ENCODE results near the gene CARS2.
"Not testable (repeated sequence)": the region's sequence is repeated elsewhere in the genome, so short reads cannot be mapped to it uniquely, and the experiment has no call there.

The CARS2 gene

GRCh38 chr13:110676595-110677587, 29.0 kb downstream of the CARS2 start:
- Histone ChIP-seq H3K4me1 (ENCODE audit: control insufficient read depth, insufficient read depth, low read length) (no peaks in the 10 kb centered on the region), H3K4me3 (ENCODE audit: low read depth, low read length) (no peak overlapping the region), H3K27me3 (ENCODE audit: control insufficient read depth, insufficient read depth, low read length) (no peaks in the 10 kb centered on the region), H3K36me3 (ENCODE audit: control insufficient read depth, insufficient read depth, low read length) (peaks cover 18% of the 10 kb centered on the region), H3K9me3 (ENCODE audit: control insufficient read depth, insufficient read depth, low read length) (no peaks in the 10 kb centered on the region), H3K9ac (ENCODE audit: low read depth, low read length) (no peak overlapping the region)

DNA sequence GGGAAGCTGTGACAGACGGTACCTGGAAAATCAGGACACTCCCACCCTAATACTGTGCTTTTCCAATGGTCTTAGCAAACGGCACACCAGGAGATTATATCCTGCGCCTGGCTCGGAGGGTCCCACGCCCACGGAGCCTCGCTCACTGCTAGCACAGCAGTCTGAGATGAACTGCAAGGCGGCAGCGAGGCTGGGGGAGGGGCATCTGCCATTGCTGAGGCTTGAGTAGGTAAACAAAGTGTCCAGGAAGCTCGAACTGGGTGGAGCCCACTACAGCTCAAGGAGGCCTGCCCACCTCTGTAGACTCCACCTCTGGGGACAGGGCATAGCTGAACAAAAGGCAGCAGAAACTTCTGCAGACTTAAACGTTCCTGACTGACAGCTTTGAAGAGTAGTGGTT, 36.1 kb downstream of the CARS2 start:
- not testable (repeated sequence) for H3K4me1 ChIP-seq (ENCODE audit: control insufficient read depth, insufficient read depth, low read length)
- H3K36me3 ChIP-seq (ENCODE audit: control insufficient read depth, insufficient read depth, low read length), result peaks cover 15% of the 10 kb centered on the region

DNA sequence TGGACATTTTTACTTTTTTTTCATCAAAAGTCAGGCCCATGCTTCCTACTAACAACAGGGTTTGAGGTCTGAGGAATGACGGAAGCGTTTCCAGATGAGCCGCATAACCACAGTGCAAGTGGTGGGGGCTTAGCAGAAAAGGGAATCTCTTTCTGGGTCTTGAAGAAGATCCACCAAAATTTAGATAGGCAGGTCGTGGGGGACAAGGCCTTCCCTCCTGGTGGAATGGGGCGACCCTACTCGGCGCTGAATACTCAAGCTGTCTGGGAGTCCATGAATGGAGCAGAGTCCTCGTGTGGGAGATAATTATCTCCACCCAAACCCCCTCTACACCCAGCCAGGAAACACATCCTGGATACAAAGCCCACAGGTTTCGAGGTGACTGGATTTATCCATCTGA, 36.9 kb downstream of the CARS2 start:
- Histone ChIP-seq H3K36me3 (ENCODE audit: control insufficient read depth, insufficient read depth, low read length) (peaks cover 17% of the 10 kb centered on the region), H3K9ac (ENCODE audit: low read depth, low read length) (no peak overlapping the region), H3K27me3 (ENCODE audit: control insufficient read depth, insufficient read depth, low read length) (no peaks in the 10 kb centered on the region), H3K4me1 (ENCODE audit: control insufficient read depth, insufficient read depth, low read length) (no peaks in the 10 kb centered on the region), H3K4me3 (ENCODE audit: low read depth, low read length) (no peak overlapping the region), H3K9me3 (ENCODE audit: control insufficient read depth, insufficient read depth, low read length) (peaks cover 6% of the 10 kb centered on the region)

More for the DNA sequence above, 36.1 kb downstream of the CARS2 start:
- H3K9me3 ChIP-seq (ENCODE audit: control insufficient read depth, insufficient read depth, low read length); H3K27me3 ChIP-seq (ENCODE audit: control insufficient read depth, insufficient read depth, low read length); H3K9ac ChIP-seq (ENCODE audit: low read depth, low read length); H3K4me3 ChIP-seq (ENCODE audit: low read depth, low read length): not testable (repeated sequence)

GRCh38 chr13:110666255-110666533, 39.7 kb downstream of the CARS2 start:
- Histone ChIP-seq H3K36me3 (ENCODE audit: control insufficient read depth, insufficient read depth, low read length) (peaks cover 25% of the 10 kb centered on the region), H3K4me1 (ENCODE audit: control insufficient read depth, insufficient read depth, low read length) (no peaks in the 10 kb centered on the region), H3K9ac (ENCODE audit: low read depth, low read length) (no peak overlapping the region), H3K9me3 (ENCODE audit: control insufficient read depth, insufficient read depth, low read length) (peaks cover 6% of the 10 kb centered on the region), H3K4me3 (ENCODE audit: low read depth, low read length) (no peak overlapping the region), H3K27me3 (ENCODE audit: control insufficient read depth, insufficient read depth, low read length) (no peaks in the 10 kb centered on the region)

GRCh38 chr13:110665491-110666254, 40.2 kb downstream of the CARS2 start:
- H3K4me3 ChIP-seq (ENCODE audit: low read depth, low read length), result no peak overlapping the region
- no peak overlapping the region for H3K9ac ChIP-seq (ENCODE audit: low read depth, low read length)
- H3K9me3 ChIP-seq (ENCODE audit: control insufficient read depth, insufficient read depth, low read length), result peaks cover 6% of the 10 kb centered on the region
- H3K27me3 ChIP-seq (ENCODE audit: control insufficient read depth, insufficient read depth, low read length), result no peaks in the 10 kb centered on the region
- H3K36me3 ChIP-seq (ENCODE audit: control insufficient read depth, insufficient read depth, low read length), result peaks cover 25% of the 10 kb centered on the region
- no peaks in the 10 kb centered on the region for H3K4me1 ChIP-seq (ENCODE audit: control insufficient read depth, insufficient read depth, low read length)

DNA sequence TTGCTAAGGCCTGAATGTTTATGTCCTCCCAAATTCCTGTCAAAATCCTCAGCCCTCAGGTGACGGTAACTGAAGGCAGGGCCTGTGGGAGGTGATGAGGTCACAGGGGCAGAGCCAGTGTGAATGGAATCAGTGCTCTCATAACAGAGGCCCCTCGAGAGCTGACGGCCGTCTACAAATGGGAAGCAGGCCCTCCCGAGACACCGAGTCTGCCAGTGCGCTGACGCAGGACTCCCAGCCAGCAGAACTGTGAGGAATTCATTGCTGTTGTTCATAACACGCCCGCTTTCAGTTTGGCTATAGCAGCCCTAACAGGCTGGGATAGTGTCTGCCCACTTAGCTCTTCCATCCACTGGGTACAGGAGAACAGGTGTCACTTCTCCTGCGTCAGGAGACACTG, 41.2 kb downstream of the CARS2 start:
- Histone ChIP-seq H3K27me3 (ENCODE audit: control insufficient read depth, insufficient read depth, low read length) (no peaks in the 10 kb centered on the region), H3K9ac (ENCODE audit: low read depth, low read length) (no peak overlapping the region), H3K36me3 (ENCODE audit: control insufficient read depth, insufficient read depth, low read length) (peaks cover 25% of the 10 kb centered on the region), H3K9me3 (ENCODE audit: control insufficient read depth, insufficient read depth, low read length) (peaks cover 6% of the 10 kb centered on the region), H3K4me1 (ENCODE audit: control insufficient read depth, insufficient read depth, low read length) (no peaks in the 10 kb centered on the region), H3K4me3 (ENCODE audit: low read depth, low read length) (no peak overlapping the region)

GRCh38 chr13:110664041-110664440, 41.9 kb downstream of the CARS2 start:
- Histone ChIP-seq H3K9me3 (ENCODE audit: control insufficient read depth, insufficient read depth, low read length) (peaks cover 5% of the 10 kb centered on the region), H3K27me3 (ENCODE audit: control insufficient read depth, insufficient read depth, low read length) (no peaks in the 10 kb centered on the region), H3K36me3 (ENCODE audit: control insufficient read depth, insufficient read depth, low read length) (peaks cover 20% of the 10 kb centered on the region), H3K4me3 (ENCODE audit: low read depth, low read length) (no peak overlapping the region), H3K9ac (ENCODE audit: low read depth, low read length) (no peak overlapping the region), H3K4me1 (ENCODE audit: control insufficient read depth, insufficient read depth, low read length) (no peaks in the 10 kb centered on the region)

DNA sequence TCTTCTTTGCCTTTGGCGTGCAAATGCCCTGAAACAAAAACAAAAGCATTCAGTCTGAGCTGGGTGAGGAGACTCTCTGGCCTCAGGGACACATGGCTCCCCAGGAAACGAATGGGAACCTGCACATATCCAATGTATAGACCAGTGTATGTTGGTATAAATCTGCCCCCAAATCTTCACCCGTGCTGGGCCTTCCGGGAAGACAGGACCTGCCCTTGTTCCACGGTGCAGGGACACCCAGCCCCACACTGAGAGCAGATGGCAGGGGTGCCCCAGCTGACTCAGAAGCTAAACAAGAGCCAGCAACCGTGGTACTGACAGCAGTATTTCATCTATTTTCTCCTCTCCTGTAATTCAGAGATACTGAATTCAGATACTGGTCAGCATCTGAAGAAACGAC, 42.4 kb downstream of the CARS2 start:
- Histone ChIP-seq H3K4me3 (ENCODE audit: low read depth, low read length) (no peak overlapping the region), H3K4me1 (ENCODE audit: control insufficient read depth, insufficient read depth, low read length) (no peaks in the 10 kb centered on the region), H3K9me3 (ENCODE audit: control insufficient read depth, insufficient read depth, low read length) (no peaks in the 10 kb centered on the region), H3K9ac (ENCODE audit: low read depth, low read length) (no peak overlapping the region), H3K36me3 (ENCODE audit: control insufficient read depth, insufficient read depth, low read length) (peaks cover 17% of the 10 kb centered on the region), H3K27me3 (ENCODE audit: control insufficient read depth, insufficient read depth, low read length) (no peaks in the 10 kb centered on the region)

- H3K27me3 ChIP-seq (ENCODE audit: control insufficient read depth, insufficient read depth, low read length), result no peaks in the 10 kb centered on the region
- no peaks in the 10 kb centered on the region for H3K4me1 ChIP-seq (ENCODE audit: control insufficient read depth, insufficient read depth, low read length)
- H3K9ac ChIP-seq (ENCODE audit: low read depth, low read length), result no peak overlapping the region
- H3K36me3 ChIP-seq (ENCODE audit: control insufficient read depth, insufficient read depth, low read length), result peaks cover 17% of the 10 kb centered on the region
- H3K4me3 ChIP-seq (ENCODE audit: low read depth, low read length), result no peak overlapping the region
- no peaks in the 10 kb centered on the region for H3K9me3 ChIP-seq (ENCODE audit: control insufficient read depth, insufficient read depth, low read length)
Observed at GRCh38 chr13:110662777-110663443, 43.0 kb downstream of the CARS2 start.

DNA sequence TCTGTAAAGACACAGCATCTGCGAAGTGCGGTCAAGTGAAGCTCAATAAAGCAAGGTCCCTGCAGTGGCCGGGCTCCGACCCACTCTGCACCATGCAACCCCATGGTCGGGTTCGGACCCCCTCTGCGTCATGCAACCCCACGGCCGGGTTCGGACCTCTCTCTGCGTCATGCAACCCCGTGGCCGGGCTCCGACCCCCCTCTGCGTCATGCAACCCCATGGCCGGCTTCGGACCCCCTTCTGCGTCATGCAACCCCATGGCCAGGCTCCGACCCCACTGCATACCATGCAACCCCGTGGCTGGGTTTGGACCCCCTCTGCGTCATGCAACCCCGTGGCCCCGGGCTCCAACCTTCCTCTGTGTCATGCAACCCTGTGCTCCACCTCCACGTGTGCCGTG, 43.8 kb downstream of the CARS2 start:
- no peak overlapping the region for H3K9ac ChIP-seq (ENCODE audit: low read depth, low read length)
- peaks cover 14% of the 10 kb centered on the region for H3K36me3 ChIP-seq (ENCODE audit: control insufficient read depth, insufficient read depth, low read length)
- H3K27me3 ChIP-seq (ENCODE audit: control insufficient read depth, insufficient read depth, low read length), result no peaks in the 10 kb centered on the region
- H3K4me3 ChIP-seq (ENCODE audit: low read depth, low read length), result no peak overlapping the region
- no peaks in the 10 kb centered on the region for H3K9me3 ChIP-seq (ENCODE audit: control insufficient read depth, insufficient read depth, low read length)
- H3K4me1 ChIP-seq (ENCODE audit: control insufficient read depth, insufficient read depth, low read length), result no peaks in the 10 kb centered on the region

DNA sequence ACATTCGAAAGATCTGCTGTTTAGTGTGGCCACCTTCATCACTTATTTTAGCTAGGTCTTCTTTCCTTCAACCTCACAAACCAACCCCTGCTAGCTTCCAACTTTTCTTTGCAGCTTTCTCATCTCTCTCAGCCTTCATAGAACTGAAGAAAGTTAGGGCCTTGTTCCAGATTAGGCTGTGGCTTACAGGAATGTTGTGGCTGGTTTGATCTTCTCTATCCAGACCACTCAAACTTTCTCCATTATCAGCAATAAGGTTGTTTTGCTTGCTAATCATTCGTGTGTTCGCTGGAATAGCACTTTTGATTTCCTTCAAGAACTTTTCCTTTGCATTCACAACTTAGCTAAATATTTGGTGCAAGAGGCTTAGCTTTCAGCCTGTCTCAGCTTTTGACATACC, 44.7 kb downstream of the CARS2 start:
- Histone ChIP-seq H3K4me1 (ENCODE audit: control insufficient read depth, insufficient read depth, low read length) (no peaks in the 10 kb centered on the region), H3K9ac (ENCODE audit: low read depth, low read length) (no peak overlapping the region), H3K36me3 (ENCODE audit: control insufficient read depth, insufficient read depth, low read length) (peaks cover 14% of the 10 kb centered on the region), H3K9me3 (ENCODE audit: control insufficient read depth, insufficient read depth, low read length) (no peaks in the 10 kb centered on the region), H3K27me3 (ENCODE audit: control insufficient read depth, insufficient read depth, low read length) (no peaks in the 10 kb centered on the region), H3K4me3 (ENCODE audit: low read depth, low read length) (no peak overlapping the region)
